DND-41 (cell line): ENCODE data around the gene POP5.

ENCODE experiments used
- CTCF ChIP-seq: IDR thresholded peaks from 2 replicates; pipeline ENCODE4 v1.5.1; 2012; ENCODE audit warnings: borderline replicate concordance, low read length, moderate library complexity, mild to moderate bottlenecking; ENCODE audit not compliant: poor library complexity, severe bottlenecking; ENCODE audit errors: extremely low read depth
- EZH2 ChIP-seq: IDR thresholded peaks from 3 replicates; pipeline ENCODE4 v1.6.1; 2012; ENCODE audit warnings: borderline replicate concordance, low read depth, mild to moderate bottlenecking, moderate library complexity, low read length, inconsistent platforms; ENCODE audit not compliant: severe bottlenecking

GRCh38 chr12:120532701-120533238 lies 48.4 kb downstream of the POP5 start:
- TF ChIP-seq CTCF: no peak
- no peak for TF ChIP-seq EZH2
